Spleen (tissue), 11 donors: ENCODE results near the gene CPT1B. TPM values are rescaled to one million over a fixed set of nuclear protein-coding genes. Genes with fewer than 3 reads are reported as not detected.

ENCODE experiments used
- DNase-seq: peaks from one replicate; pipeline ENCODE4 v3.0.0-alpha.2; 2020
- H3K27ac ChIP-seq, 8 donors: fragments of 200-600 bp; sonication (generic) in 7 of 8; 1 replicate in 4 of 8; 2 replicates in 4 of 8; pipeline versions ENCODE4 v1.5.0 to v1.8.0; 2016 to 2021; ENCODE audit warnings: inconsistent platforms in 4 of 8, mild to moderate bottlenecking in 4 of 8, moderate library complexity in 1 of 8
- H3K27me3 ChIP-seq, 7 donors: fragments of 200-600 bp; sonication (generic) in 6 of 7; replicated peaks in 1 of 7; 1 replicate in 4 of 7; 2 replicates in 3 of 7; pipeline versions ENCODE4 v1.5.0 to v1.8.0; 2016 to 2021; ENCODE audit warnings: inconsistent platforms in 3 of 7, mild to moderate bottlenecking in 1 of 7
- H3K36me3 ChIP-seq, 6 donors: fragments of 200-600 bp; sonication (generic) in 5 of 6; 1 replicate in 4 of 6; 2 replicates in 2 of 6; pipeline versions ENCODE4 v1.5.0 to v1.8.0; 2016 to 2021; ENCODE audit warnings: inconsistent platforms in 2 of 6
- H3K4me1 ChIP-seq, 6 donors: fragments of 200-600 bp; sonication (generic) in 5 of 6; 1 replicate in 3 of 6; 2 replicates in 3 of 6; pipeline versions ENCODE4 v1.5.0 to v1.8.0; 2016 to 2021; ENCODE audit warnings: inconsistent platforms in 3 of 6
- H3K4me3 ChIP-seq, 8 donors: fragments of 200-600 bp; sonication (generic) in 7 of 8; 1 replicate in 4 of 8; 2 replicates in 4 of 8; pipeline versions ENCODE4 v1.5.0 to v1.8.0; 2016 to 2021; ENCODE audit warnings: inconsistent platforms in 4 of 8, mild to moderate bottlenecking in 4 of 8, moderate library complexity in 2 of 8
- H3K9me3 ChIP-seq, 8 donors: fragments of 200-600 bp; sonication (generic) in 7 of 8; 1 replicate in 4 of 8; 2 replicates in 4 of 8; pipeline versions ENCODE4 v1.5.0 to v1.8.0; 2016 to 2021; ENCODE audit warnings: inconsistent platforms in 4 of 8
- POLR2A ChIP-seq, 3 donors: fragments of 450-650 bp; IDR thresholded peaks; one replicate each; pipeline ENCODE4 v1.5.1; 2017; ENCODE audit warnings: antibody characterized with exemption in 3 of 3, mild to moderate bottlenecking in 1 of 3
- POLR2AphosphoS5 ChIP-seq, 3 donors: sonication (generic); formaldehyde crosslinking; IDR thresholded peaks; one replicate each; pipeline ENCODE4 v1.5.1; 2017; ENCODE audit warnings: antibody characterized with exemption in 3 of 3
- WGBS, 5 donors: extraction: QIAGEN DNeasy Blood & Tissue Kit in 3 of 5; methylation state at CpG; one replicate each; pipeline versions ENCODE4 v1.1.5 to v1.1.7; 2013 to 2018; 5-methylcytosine and 5-hydroxymethylcytosine counted together
- intact Hi-C: fragments of 100-400 bp; cut with DNase I; formaldehyde crosslinking; loops from one replicate; pipeline ENCODE4 v1.15.0; 2023; ENCODE audit warnings: low total_unique reads
- polyA plus RNA-seq, 3 donors: library from polyadenylated mRNA; stranded (reverse); fragments of 200-250 nt; gene quantifications; one replicate each; pipeline ENCODE4 v1.2.1, GENCODE V29; 2013
- total RNA-seq, 7 donors: library from RNA; depleted of rRNA in 3 of 7; stranded (reverse); fragments of >200 nt in 3 of 7; fragmentation: NEBNext Ultra II Directional in 4 of 7; extraction: Animal tissue kit (Norgen Biotek cat#: 25700) in 4 of 7; gene quantifications; one replicate each; pipeline versions ENCODE4 v1.1.0 to v1.2.1, GENCODE V29; 2016 to 2021
- TF ChIP-seq, protein P1 (sequence below), 11 experiments: fragments of 200-600 bp in 7 of 11; fragments of 450-650 bp in 4 of 11; sonication (generic) in 4 of 11; IDR thresholded peaks in 8 of 11; conservative IDR thresholded peaks in 3 of 11; 1 replicate in 7 of 11; 2 replicates in 4 of 11; pipeline versions ENCODE4 v1.4.0 to v1.8.0; 2016 to 2021; ENCODE audit warnings: antibody characterized with exemption in 11 of 11, inconsistent platforms in 4 of 11, mild to moderate bottlenecking in 1 of 11
- donor health status: healthy with polysubstance abuse.
- donor health status: DM: no; HTN: no; CAD: no; lungs with moderate emphysema.
- donor health status: DM: no; HTN: no; CAD: no.
- donor health status: Bipolar disorder and iron deficiency.
- donor health status: healthy.
- donor health status: DM: no; HTN: no; CAD: no.
- donor health status: DM: yes; HTN: yes; CAD: no.

CPT1B gene
- total and polyA plus RNA-seq, 10 donors, result 23.6 to 55.3 (median 34.3) TPM

- H3K4me3 ChIP-seq, result peak overlapping the region in 1 of 8 donors; percentile 87
- peak; percentile 72 for DNase-seq
- intact Hi-C loops, result no loop called here
- 61 to 85% (median 82%) methylated on average over 19 of the region's 19 CpGs for WGBS, 5 donors
- peaks cover 0 to 13% (median 0%) of the 10 kb centered on the region in 6 donors for H3K36me3 ChIP-seq
- TF ChIP-seq POLR2AphosphoS5 (IDR thresholded peaks at IDR 0.05) (no peak), POLR2A (IDR thresholded peaks at IDR 0.05) (no peak)
- TF ChIP-seq, protein P1, sequence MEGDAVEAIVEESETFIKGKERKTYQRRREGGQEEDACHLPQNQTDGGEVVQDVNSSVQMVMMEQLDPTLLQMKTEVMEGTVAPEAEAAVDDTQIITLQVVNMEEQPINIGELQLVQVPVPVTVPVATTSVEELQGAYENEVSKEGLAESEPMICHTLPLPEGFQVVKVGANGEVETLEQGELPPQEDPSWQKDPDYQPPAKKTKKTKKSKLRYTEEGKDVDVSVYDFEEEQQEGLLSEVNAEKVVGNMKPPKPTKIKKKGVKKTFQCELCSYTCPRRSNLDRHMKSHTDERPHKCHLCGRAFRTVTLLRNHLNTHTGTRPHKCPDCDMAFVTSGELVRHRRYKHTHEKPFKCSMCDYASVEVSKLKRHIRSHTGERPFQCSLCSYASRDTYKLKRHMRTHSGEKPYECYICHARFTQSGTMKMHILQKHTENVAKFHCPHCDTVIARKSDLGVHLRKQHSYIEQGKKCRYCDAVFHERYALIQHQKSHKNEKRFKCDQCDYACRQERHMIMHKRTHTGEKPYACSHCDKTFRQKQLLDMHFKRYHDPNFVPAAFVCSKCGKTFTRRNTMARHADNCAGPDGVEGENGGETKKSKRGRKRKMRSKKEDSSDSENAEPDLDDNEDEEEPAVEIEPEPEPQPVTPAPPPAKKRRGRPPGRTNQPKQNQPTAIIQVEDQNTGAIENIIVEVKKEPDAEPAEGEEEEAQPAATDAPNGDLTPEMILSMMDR (IDR thresholded peaks at IDR 0.05 in 8 of 11, conservative IDR thresholded peaks at IDR 0.05 in 3 of 11), result no peak
- no peaks in the 10 kb centered on the region for H3K27me3 ChIP-seq
- H3K27ac ChIP-seq, result peak overlapping the region; percentile 97 to 100 (median 99)
- no peaks in the 10 kb centered on the region for H3K9me3 ChIP-seq
- peaks cover 15 to 99% (median 70%) of the 10 kb centered on the region in 6 donors for H3K4me1 ChIP-seq
Observed at GRCh38 chr22:50532824-50533796, 45.1 kb downstream of the CPT1B start.

- intact Hi-C loops, result no loop called here
- 3 to 4% (median 4%) methylated on average over 46 to 56 of the region's 56 CpGs for WGBS, 5 donors
Observed at GRCh38 chr22:50531962-50532674, 46.1 kb downstream of the CPT1B start.

GRCh38 chr22:50531546-50531961, 46.7 kb downstream of the CPT1B start:
- H3K4me1 ChIP-seq, result peaks cover 19 to 99% (median 75%) of the 10 kb centered on the region in 6 donors
- TF ChIP-seq POLR2A (IDR thresholded peaks at IDR 0.05) (peak; percentile 53 to 66 (median 65)), POLR2AphosphoS5 (IDR thresholded peaks at IDR 0.05) (peak; percentile 84 to 87 (median 85))
- TF ChIP-seq, protein P1 (IDR thresholded peaks at IDR 0.05 in 8 of 11, conservative IDR thresholded peaks at IDR 0.05 in 3 of 11), result peak in 1 of 11 experiments; percentile 34
- H3K27ac ChIP-seq, result peak overlapping the region; percentile 97 to 100 (median 99)
- H3K4me3 ChIP-seq, result peak overlapping the region; percentile 50 to 97 (median 64)
- no peaks in the 10 kb centered on the region for H3K27me3 ChIP-seq
- peak; percentile 96 for DNase-seq
- no peaks in the 10 kb centered on the region for H3K9me3 ChIP-seq
- peaks cover 0 to 18% (median 0%) of the 10 kb centered on the region in 6 donors for H3K36me3 ChIP-seq
- WGBS, 5 donors, result 0 to 3% (median 1%) methylated on average over 14 to 44 of the region's 44 CpGs
- intact Hi-C loops, result no loop called here

More at GRCh38 chr22:50531962-50532674, 46.1 kb downstream of the CPT1B start:
- H3K36me3 ChIP-seq, result peaks cover 0 to 18% (median 0%) of the 10 kb centered on the region in 6 donors
- TF ChIP-seq, protein P1 (IDR thresholded peaks at IDR 0.05 in 8 of 11, conservative IDR thresholded peaks at IDR 0.05 in 3 of 11), result no peak
- TF ChIP-seq POLR2AphosphoS5 (IDR thresholded peaks at IDR 0.05) (peak; percentile 55 to 72 (median 63)), POLR2A (IDR thresholded peaks at IDR 0.05) (peak in 1 of 3 donors; percentile 1)
- H3K27ac ChIP-seq, result peak overlapping the region; percentile 97 to 100 (median 99)
- H3K9me3 ChIP-seq, result no peaks in the 10 kb centered on the region
- DNase-seq, result peak; percentile 92
- H3K27me3 ChIP-seq, result no peaks in the 10 kb centered on the region
- H3K4me1 ChIP-seq, result peaks cover 13 to 99% (median 70%) of the 10 kb centered on the region in 6 donors
- peak overlapping the region; percentile 50 to 97 (median 64) for H3K4me3 ChIP-seq
